Cerebellar cortex (tissue), 1 donor: Measurements from ENCODE around the gene CASP6.

Experiments
- DNase-seq: peaks from one replicate; pipeline ENCODE4 v3.0.0-alpha.2; 2015; ENCODE audit warnings: low spot score

CASP6 gene

GRCh38 chr4:109702950-109703663 lies at the start of gene CASP6:
Gene CASP6 (minus strand): TSS chr4:109703445. CDS start chr4:109703395, 50 bp downstream.
- peak; percentile 70 for DNase-seq

- DNase-seq = no peak
Observed at GRCh38 chr4:109752525-109752924, 49.3 kb upstream of the CASP6 start.

GRCh38 chr4:109751852-109752251 lies 48.6 kb upstream of the CASP6 start:
- DNase-seq = no peak

- DNase-seq = no peak
Observed at GRCh38 chr4:109750652-109751244, 47.5 kb upstream of the CASP6 start.

- no peak for DNase-seq
Observed at GRCh38 chr4:109749388-109750082, 46.3 kb upstream of the CASP6 start.

GRCh38 chr4:109748114-109748513 lies 44.9 kb upstream of the CASP6 start:
- DNase-seq = no peak

- DNase-seq = no peak
Observed at GRCh38 chr4:109746728-109747127, 43.5 kb upstream of the CASP6 start.

GRCh38 chr4:109745830-109746229 lies 42.6 kb upstream of the CASP6 start:
- no peak for DNase-seq

GRCh38 chr4:109739547-109739946 lies 36.3 kb upstream of the CASP6 start:
- no peak for DNase-seq

- no peak for DNase-seq
Observed at GRCh38 chr4:109738104-109738872, 35.0 kb upstream of the CASP6 start.

GRCh38 chr4:109735566-109736365 lies 32.5 kb upstream of the CASP6 start:
- no peak for DNase-seq

GRCh38 chr4:109733728-109734127 lies 30.5 kb upstream of the CASP6 start:
- DNase-seq = no peak

- no peak for DNase-seq
Observed at GRCh38 chr4:109730619-109731545, 27.6 kb upstream of the CASP6 start.

GRCh38 chr4:109729718-109730618 lies 26.7 kb upstream of the CASP6 start, which contains the start of gene PLA2G12A:
Gene PLA2G12A (minus strand): TSS chr4:109730070. CDS start chr4:109729809, 261 bp downstream.
- DNase-seq = peak; percentile 77

- peak; percentile 14 for DNase-seq
Observed at GRCh38 chr4:109729117-109729717, 26.0 kb upstream of the CASP6 start.

GRCh38 chr4:109728385-109728784 lies 25.1 kb upstream of the CASP6 start:
- no peak for DNase-seq

GRCh38 chr4:109723110-109723509 lies 19.9 kb upstream of the CASP6 start:
- DNase-seq = no peak

GRCh38 chr4:109722357-109722756 lies 19.1 kb upstream of the CASP6 start:
- no peak for DNase-seq

GRCh38 chr4:109721033-109721432 lies 17.8 kb upstream of the CASP6 start:
- no peak for DNase-seq
